ENCODE results near the gene URB2.
A peak's percentile ranks its signal among the peaks of the same experiment; 100 is the strongest.

URB2 gene

GRCh38 chr1:229645324-229645993 lies 19.4 kb downstream of the URB2 start:
- peak; percentile 12 for DNase-seq (ENCODE audit: low read depth, low spot score)

DNA sequence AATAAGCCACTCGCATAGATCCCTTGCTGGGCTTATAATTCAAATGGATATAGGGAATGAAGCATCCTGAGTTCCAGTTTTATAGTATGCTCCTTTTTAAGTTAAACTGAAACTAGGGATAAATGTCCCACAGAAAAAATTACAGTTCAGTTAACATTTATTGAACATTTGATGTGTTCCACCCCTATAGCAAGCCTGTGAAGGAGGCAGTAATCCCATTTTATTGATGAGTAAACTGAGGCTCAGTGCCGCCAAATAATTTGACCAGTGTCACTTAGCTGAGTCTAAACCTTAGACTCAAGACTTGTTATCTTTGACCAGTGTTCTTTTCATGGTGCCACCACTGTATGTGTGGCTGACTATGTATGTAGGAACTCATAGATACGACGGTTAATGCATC lies 22.4 kb downstream of the URB2 start:
- no peak for DNase-seq (ENCODE audit: low read depth, low spot score)

GRCh38 chr1:229650045-229650444 lies 24.0 kb downstream of the URB2 start:
- no peak for DNase-seq (ENCODE audit: low read depth, low spot score)

- no peak for DNase-seq (ENCODE audit: low read depth, low spot score)
Observed at GRCh38 chr1:229651546-229651945, 25.5 kb downstream of the URB2 start.

- DNase-seq (ENCODE audit: low read depth, low spot score): no peak
Observed at GRCh38 chr1:229653420-229653819, 27.4 kb downstream of the URB2 start.

- DNase-seq (ENCODE audit: low read depth, low spot score): no peak
Observed at GRCh38 chr1:229655781-229656180, 29.7 kb downstream of the URB2 start.

DNA sequence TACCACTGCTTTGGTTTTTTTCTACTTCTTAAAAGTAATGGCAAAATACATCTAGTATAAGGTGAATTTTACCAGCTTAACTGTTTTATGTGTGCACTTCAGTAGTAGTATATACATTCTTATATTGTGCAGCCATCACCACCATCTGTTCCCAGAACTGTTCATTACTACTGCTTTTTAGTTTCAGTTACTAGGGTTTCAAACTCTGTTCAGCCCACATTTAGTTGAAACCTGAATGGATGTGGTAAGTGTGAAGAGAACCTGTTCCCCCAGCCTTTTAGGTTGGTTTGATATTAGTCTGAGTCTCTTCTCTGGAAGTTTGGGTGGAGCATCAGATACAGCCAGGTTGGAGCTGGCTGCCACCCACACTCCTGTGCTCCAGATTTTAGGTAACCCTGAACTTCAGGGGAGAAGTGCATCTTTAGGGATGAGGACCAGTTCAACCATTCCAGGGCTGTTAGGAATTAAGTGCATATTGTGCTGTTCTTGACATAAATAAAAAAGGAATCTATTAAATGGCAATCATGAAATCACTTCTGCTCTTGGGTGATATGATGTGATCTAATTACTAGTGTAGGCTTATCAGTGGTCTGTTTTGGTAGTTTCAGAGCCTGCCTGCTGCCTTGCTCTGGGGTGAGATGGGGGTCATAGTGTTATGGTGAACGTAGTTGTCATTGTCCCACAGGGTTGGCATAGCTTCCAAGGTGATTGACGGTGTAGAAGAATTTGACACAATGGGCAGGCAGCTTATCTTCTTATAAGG lies 32.1 kb downstream of the URB2 start:
- DNase-seq (ENCODE audit: low read depth, low spot score): no peak

DNA sequence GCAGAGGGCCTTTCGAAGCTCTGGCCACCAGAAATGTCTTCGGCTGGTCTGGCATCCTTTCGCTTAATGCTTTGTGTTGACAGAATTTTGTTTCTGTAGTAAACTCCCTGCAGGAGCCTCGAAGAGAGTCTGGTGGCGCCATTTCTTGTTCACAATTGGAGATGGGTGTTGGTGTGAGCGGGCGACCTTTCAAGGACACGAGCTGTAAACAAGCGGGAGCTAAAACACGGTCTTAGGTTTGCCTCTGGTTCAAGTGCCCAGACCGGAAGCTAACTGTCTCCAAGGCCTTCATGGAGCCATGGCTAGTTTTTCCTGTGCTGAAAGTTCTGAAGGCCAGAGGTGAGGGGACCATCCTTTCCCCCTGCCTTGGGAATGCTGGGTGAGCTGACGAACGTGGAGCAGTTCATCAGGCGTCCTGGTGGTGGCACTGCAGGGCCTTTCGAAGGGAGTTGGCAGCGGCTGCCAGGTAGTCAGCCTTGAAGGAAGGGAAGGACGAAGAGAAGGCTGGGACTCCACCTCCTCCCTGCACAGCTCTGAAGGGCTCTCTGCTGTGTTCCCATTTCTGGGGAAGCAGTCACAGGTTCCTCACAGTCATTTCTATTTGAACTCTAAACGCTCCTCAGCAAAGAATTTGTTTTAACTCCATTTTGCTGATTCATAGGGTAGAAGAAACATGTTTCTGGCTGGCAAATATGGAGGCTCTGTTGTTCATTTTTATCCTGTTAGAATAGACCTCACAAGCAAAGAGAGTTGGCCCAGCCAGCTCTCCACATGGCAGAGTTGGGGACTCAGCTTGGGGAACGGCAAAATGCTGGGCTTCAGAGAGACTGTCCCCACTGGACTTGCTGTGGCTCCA lies 35.2 kb downstream of the URB2 start:
- DNase-seq (ENCODE audit: low read depth, low spot score): peak; percentile 92

- no peak for DNase-seq (ENCODE audit: low read depth, low spot score)
Observed at GRCh38 chr1:229661897-229662296, 35.9 kb downstream of the URB2 start.

- DNase-seq (ENCODE audit: low read depth, low spot score): no peak
Observed at GRCh38 chr1:229664133-229664689, 38.2 kb downstream of the URB2 start.

DNA sequence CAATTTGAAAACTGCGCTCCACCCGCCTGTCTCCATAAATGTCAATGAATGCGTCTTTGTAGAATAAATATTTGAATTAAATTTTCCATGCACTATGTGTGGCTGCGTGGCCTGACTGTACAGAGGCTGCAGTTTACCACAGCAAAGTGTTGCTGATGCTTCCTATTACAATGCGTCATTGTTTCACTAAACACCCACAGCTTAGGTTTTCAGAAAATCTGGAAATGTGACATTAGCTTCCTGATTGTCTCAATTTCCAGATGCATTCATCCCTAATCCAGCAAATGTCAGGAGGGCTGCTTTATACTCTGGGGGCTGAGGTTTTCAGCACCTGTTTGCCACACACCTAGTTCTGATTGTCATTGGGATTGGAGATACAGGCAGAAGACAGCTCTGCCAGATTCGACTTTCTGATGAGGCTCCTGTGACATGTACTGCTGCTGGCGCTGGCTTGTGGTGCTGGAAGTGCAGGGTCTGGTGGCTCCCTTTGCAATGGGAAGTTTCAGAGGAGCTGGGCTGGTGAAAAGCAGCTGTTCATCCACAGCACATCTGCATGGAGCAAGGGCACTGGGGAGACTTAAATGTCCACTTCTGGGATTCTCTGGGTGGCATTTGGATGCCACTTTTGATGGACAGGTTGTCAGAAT lies 40.0 kb downstream of the URB2 start:
- no peak for DNase-seq (ENCODE audit: low read depth, low spot score)

DNA sequence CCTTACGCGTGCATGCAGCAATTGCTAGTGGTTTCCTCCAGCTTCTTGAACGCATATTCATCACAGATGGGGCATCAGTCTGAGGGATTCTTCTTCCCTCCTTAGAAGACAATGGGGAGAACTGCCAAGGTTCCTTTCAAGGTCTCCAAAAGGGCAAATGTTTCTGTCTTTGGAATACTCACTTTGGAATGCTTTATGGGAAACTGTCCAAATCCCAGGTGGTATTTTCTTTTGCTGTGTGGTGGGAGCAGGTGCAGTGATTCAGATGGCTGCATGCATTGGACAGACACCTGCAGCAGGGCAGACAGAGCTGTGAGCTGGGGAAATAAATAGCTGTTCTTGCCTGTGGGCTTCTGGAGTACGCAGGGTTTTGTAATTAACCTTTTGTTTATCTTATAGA lies 40.5 kb downstream of the URB2 start:
- no peak for DNase-seq (ENCODE audit: low read depth, low spot score)

- no peak for DNase-seq (ENCODE audit: low read depth, low spot score)
Observed at GRCh38 chr1:229669333-229669732, 43.3 kb downstream of the URB2 start.

GRCh38 chr1:229671310-229671709 lies 45.3 kb downstream of the URB2 start:
- DNase-seq (ENCODE audit: low read depth, low spot score): no peak

DNA sequence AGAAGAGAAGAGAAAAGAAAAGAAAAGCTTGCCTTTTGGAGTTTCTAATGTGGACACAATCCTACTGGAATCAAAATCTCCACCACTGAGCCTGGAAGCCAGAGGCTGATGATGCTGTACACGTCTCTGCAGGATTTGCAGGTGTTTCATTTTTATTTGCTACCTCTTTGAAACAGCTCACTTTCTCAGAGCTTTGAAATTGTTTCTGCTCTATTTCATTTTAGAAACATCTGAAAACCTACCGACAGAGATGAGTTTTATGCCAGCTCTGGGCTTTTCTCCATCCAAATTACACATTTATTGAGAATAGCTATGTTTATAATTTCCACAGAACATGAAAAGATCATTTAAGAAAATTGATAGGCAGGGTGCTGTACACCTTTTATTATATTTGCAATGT lies 46.2 kb downstream of the URB2 start:
- DNase-seq (ENCODE audit: low read depth, low spot score): no peak

DNA sequence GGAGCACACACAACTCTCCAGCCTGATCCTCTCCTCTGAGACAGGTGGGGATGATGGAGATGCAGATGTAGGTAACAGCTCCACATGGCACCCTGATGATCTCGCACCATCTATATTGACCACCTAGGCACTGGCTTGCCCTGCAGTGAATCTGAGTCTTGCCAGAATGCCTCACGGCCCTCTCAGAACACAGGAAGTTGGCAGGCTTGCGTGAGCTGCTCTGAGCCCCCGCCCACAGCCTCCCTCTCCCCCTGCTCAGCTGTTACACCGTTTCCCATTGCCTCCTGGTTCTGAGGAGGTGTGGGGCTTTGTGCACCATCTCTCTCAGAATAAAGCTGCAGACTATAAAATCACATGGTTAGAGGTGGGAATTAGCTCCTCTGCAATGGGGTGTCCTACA lies 48.0 kb downstream of the URB2 start:
- no peak for DNase-seq (ENCODE audit: low read depth, low spot score)

DNA sequence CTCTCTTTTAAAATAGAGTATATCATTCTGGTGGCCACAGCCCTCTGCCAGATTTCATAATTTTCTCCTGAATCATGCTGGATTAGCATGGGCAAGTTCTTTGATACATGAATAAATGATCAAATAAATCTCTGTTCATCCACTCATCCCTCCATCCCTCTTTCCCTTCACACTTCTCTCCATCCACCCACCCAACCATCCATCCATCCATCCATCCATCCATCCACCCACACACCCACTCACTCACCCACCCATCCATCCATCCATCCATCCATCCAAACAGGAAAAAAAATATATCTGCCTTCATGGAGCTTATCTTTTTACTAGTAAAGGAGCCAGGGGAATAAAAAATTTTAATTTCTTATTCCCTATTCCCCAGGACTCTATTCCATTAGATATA lies 49.3 kb downstream of the URB2 start:
- DNase-seq (ENCODE audit: low read depth, low spot score): no peak

DNA sequence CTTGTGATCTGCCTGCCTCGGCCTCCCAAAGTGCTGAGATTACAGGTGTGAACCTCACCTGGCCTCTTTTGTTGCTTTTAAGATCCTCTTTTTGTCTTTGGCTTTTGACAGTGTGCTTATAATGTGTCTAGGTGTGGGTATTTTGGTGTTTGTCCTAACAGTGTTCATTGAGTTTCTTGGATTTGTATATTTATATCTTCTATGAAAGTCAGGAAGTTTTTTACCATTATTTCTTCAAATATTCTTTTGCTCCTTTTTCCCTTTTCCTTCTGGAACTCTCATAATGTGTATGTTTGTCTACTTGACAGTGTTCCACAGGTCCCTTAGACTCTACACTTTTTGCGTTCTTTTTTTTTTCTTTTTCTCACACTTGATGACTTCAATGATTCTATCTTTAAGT lies 59.1 kb downstream of the URB2 start:
- no peak for DNase-seq (ENCODE audit: low read depth, low spot score)

DNA sequence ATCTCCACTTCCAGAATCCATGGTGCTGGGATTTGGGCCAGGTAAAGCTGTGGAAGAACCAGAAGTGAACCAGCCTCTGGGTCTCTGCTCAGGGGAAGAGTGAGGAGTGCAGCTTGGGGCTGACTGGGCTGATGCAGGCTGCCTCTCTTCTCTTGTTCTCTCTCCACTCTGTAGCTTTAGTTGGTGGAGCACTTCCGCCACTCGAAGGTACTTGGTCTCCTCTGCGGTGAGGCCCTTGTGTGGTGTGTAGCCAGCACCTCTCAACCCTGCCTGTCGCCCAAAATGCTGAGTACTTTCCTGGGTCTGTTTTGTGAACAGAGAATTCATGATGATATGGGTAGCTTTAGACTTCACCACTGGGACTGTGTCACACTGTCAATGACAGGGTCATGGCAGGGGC lies 63.2 kb downstream of the URB2 start:
- DNase-seq (ENCODE audit: low read depth, low spot score): no peak

DNA sequence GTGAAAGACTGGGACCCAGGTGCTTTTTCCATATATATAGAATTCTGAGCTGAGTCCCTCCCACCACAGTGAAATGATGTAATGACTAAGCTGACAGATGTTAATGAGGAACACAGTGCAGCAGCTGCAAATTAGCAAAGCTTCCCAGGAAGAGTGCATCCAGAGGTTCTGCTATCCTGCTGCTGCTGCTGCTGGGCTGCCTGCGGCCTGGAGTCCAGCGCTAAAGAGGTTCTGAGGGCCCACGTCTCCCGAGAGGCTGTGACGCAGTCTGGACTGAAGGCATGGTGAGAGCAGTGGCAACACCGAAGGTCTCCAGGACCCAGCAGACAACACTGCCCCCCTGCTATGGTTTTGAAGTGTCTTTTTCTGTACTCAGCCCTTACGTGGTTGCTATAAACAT lies 63.9 kb downstream of the URB2 start:
- no peak for DNase-seq (ENCODE audit: low read depth, low spot score)

DNA sequence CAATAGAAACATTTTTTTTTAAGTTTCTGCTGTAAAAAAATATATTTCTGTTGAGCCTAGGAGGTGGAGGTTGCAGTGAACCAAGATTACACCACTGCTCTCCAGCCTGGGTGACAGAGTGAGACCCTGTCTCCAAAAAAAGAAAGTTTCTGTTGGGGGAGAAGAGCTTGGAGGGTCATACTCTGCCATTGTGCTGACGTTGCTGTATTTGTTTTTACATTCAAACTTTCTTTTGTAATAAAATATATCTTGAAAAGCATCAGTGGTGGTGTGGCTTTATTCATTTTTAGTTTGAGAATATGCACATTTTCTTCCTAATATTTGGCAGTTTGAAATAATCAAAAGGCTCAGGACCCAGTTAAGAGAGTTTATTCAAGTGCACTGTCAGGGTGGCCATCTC lies 64.6 kb downstream of the URB2 start:
- no peak for DNase-seq (ENCODE audit: low read depth, low spot score)

- no peak for DNase-seq (ENCODE audit: low read depth, low spot score)
Observed at GRCh38 chr1:229691362-229691761, 65.3 kb downstream of the URB2 start.

All from ELF-1 (cell line).